Gastroesophageal sphincter (tissue), 4 donors: ENCODE measurements around the gene DDX1. TPM values are rescaled to one million over a fixed set of nuclear protein-coding genes. Genes with fewer than 3 reads are reported as not detected.

ENCODE experiments used
- ATAC-seq: fragments of 150-250 bp; one replicate; pipeline ENCODE4 v1.9.1; 2016; ENCODE audit warnings: mild to moderate bottlenecking, moderate library complexity
- H3K27ac ChIP-seq, 4 donors: fragments of 200-600 bp; sonication (generic) in 3 of 4; 1 replicate in 3 of 4; 2 replicates in 1 of 4; pipeline ENCODE4 v1.5.1; 2016 to 2019
- H3K27me3 ChIP-seq: fragments of 200-600 bp; sonication (generic); one replicate; pipeline ENCODE4 v1.5.1; 2019
- H3K36me3 ChIP-seq, 2 donors: fragments of 200-600 bp; sonication (generic); one replicate each; pipeline ENCODE4 v1.5.1; 2019; ENCODE audit warnings: control low read depth in 1 of 2
- H3K4me1 ChIP-seq, 3 donors: fragments of 200-600 bp; sonication (generic); 1 replicate in 2 of 3; 2 replicates in 1 of 3; pipeline ENCODE4 v1.5.1; 2016 to 2019; ENCODE audit warnings: control low read depth in 2 of 3
- H3K4me3 ChIP-seq, 2 donors: fragments of 200-600 bp; sonication (generic); one replicate each; pipeline ENCODE4 v1.5.1; 2019; ENCODE audit warnings: mild to moderate bottlenecking in 1 of 2, moderate library complexity in 1 of 2
- H3K9me3 ChIP-seq, 3 donors: fragments of 200-600 bp; sonication (generic); one replicate each; pipeline ENCODE4 v1.5.1; 2017 to 2019; ENCODE audit warnings: control low read depth in 2 of 3
- CTCF ChIP-seq, 4 experiments: fragments of 200-600 bp in 2 of 4; fragments of 450-650 bp in 2 of 4; sonication (generic) in 1 of 4; IDR thresholded peaks; one replicate each; pipeline ENCODE4 v1.5.1; 2017 to 2019; ENCODE audit warnings: antibody characterized with exemption in 4 of 4, mild to moderate bottlenecking in 2 of 4, moderate library complexity in 2 of 4
- EP300 ChIP-seq: sonication (generic); formaldehyde crosslinking; IDR thresholded peaks from one replicate; pipeline ENCODE4 v1.6.1; 2017; ENCODE audit warnings: antibody characterized with exemption, mild to moderate bottlenecking
- POLR2A ChIP-seq, 2 donors: fragments of 450-650 bp; IDR thresholded peaks; one replicate each; pipeline ENCODE4 v1.6.1; 2017; ENCODE audit warnings: antibody characterized with exemption in 2 of 2, mild to moderate bottlenecking in 2 of 2, moderate library complexity in 1 of 2
- POLR2AphosphoS5 ChIP-seq: sonication (generic); formaldehyde crosslinking; IDR thresholded peaks from one replicate; pipeline ENCODE4 v1.6.1; 2017; ENCODE audit warnings: antibody characterized with exemption
- WGBS, 2 donors: methylation state at CpG; one replicate each; pipeline ENCODE4 v1.1.5; 2018; ENCODE audit warnings: low coverage in 1 of 2; 5-methylcytosine and 5-hydroxymethylcytosine counted together
- total RNA-seq, 4 donors: library from RNA; depleted of rRNA; stranded (reverse); fragments of >200 nt; gene quantifications; one replicate each; pipeline ENCODE4 v1.1.0, GENCODE V29; 2016

Gene DDX1
- total RNA-seq, 4 donors from 2014 or later: 66.7 to 88.9 (median 67.4) TPM

GRCh38 chr2:15623898-15624541 lies 32.4 kb downstream of the DDX1 start:
- no peaks in the 10 kb centered on the region for H3K4me1 ChIP-seq
- TF ChIP-seq CTCF (IDR thresholded peaks at IDR 0.05): no peak
- TF ChIP-seq POLR2AphosphoS5: no peak
- TF ChIP-seq POLR2A (IDR thresholded peaks at IDR 0.05): no peak
- TF ChIP-seq EP300: no peak
- no peaks in the 10 kb centered on the region for H3K27me3 ChIP-seq
- H3K4me3 ChIP-seq: no peak overlapping the region
- H3K36me3 ChIP-seq: peaks cover 8 to 96% of the 10 kb centered on the region in 2 donors
- no peak for ATAC-seq
- 58 to 73% methylated on average over 4 of the region's 4 CpGs for WGBS, 2 donors
- no peaks in the 10 kb centered on the region for H3K9me3 ChIP-seq
- no peak overlapping the region for H3K27ac ChIP-seq

- peaks cover 8 to 96% of the 10 kb centered on the region in 2 donors for H3K36me3 ChIP-seq
- H3K27me3 ChIP-seq: no peaks in the 10 kb centered on the region
- TF ChIP-seq POLR2AphosphoS5 (no peak), EP300 (no peak), POLR2A (IDR thresholded peaks at IDR 0.05) (no peak), CTCF (IDR thresholded peaks at IDR 0.05) (no peak)
- H3K27ac ChIP-seq: no peak overlapping the region
- ATAC-seq: no peak
- no peak overlapping the region for H3K4me3 ChIP-seq
- H3K4me1 ChIP-seq: peaks cover 0 to under 1% (median 0%) of the 10 kb centered on the region in 3 donors
- no peaks in the 10 kb centered on the region for H3K9me3 ChIP-seq
Observed at GRCh38 chr2:15624903-15625302, 33.2 kb downstream of the DDX1 start.

DNA sequence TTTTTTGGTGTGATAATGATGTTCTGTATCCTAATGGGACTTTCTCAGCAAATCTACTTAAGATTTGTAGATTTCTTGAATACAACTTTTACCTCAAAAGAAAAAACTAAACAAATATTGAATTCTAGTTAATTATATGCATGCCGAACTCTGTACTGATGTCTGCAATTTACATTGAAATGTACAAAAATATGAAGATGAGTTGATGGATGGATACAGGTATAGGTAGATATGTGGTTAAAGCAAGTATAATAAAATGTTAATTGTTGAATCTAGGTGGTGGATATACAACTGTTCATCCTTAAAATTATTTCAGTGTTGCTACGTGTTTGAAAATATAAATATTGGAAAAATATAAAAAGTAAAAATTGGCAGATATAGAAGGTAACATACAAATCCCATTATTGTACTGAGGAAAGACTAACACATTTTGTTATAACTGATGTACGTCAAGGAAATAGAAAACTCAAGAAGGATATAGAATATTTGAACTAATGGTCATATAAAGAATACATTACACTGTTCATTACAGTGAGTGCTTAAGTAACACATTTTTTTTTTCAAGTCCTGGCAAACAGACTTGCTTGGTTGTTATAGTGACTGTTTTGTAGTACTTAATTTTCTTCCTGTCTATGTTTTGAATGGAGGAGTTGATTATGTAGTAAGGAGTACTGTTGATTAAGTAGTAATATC lies 33.8 kb downstream of the DDX1 start:
- Histone ChIP-seq H3K36me3 (peaks cover 8 to 96% of the 10 kb centered on the region in 2 donors), H3K9me3 (no peaks in the 10 kb centered on the region), H3K27me3 (no peaks in the 10 kb centered on the region), H3K4me1 (peaks cover 0 to 7% (median 0%) of the 10 kb centered on the region in 3 donors), H3K27ac (no peak overlapping the region), H3K4me3 (no peak overlapping the region)
- 87 to 89% methylated on average over 3 of the region's 3 CpGs for WGBS, 2 donors
- no peak for ATAC-seq
- no peak for TF ChIP-seq EP300
- no peak for TF ChIP-seq CTCF (IDR thresholded peaks at IDR 0.05)
- TF ChIP-seq POLR2AphosphoS5: no peak
- TF ChIP-seq POLR2A (IDR thresholded peaks at IDR 0.05): no peak

GRCh38 chr2:15626126-15626525 lies 34.5 kb downstream of the DDX1 start:
- Histone ChIP-seq H3K27ac (no peak overlapping the region), H3K9me3 (no peaks in the 10 kb centered on the region), H3K4me1 (peaks cover 0 to 13% (median 0%) of the 10 kb centered on the region in 3 donors), H3K36me3 (peaks cover 8 to 96% of the 10 kb centered on the region in 2 donors), H3K27me3 (no peaks in the 10 kb centered on the region), H3K4me3 (no peak overlapping the region)
- no peak for ATAC-seq
- no peak for TF ChIP-seq EP300
- TF ChIP-seq POLR2AphosphoS5: no peak
- TF ChIP-seq POLR2A (IDR thresholded peaks at IDR 0.05): no peak
- TF ChIP-seq CTCF (IDR thresholded peaks at IDR 0.05): no peak

GRCh38 chr2:15626967-15627366 lies 35.3 kb downstream of the DDX1 start:
- no peak overlapping the region for H3K4me3 ChIP-seq
- no peak for ATAC-seq
- no peak for TF ChIP-seq EP300
- TF ChIP-seq CTCF (IDR thresholded peaks at IDR 0.05): no peak
- no peak for TF ChIP-seq POLR2A (IDR thresholded peaks at IDR 0.05)
- no peak for TF ChIP-seq POLR2AphosphoS5
- no peak overlapping the region for H3K27ac ChIP-seq
- peaks cover 0 to 13% (median 0%) of the 10 kb centered on the region in 3 donors for H3K4me1 ChIP-seq
- H3K27me3 ChIP-seq: no peaks in the 10 kb centered on the region
- H3K36me3 ChIP-seq: peaks cover 8 to 96% of the 10 kb centered on the region in 2 donors
- H3K9me3 ChIP-seq: no peaks in the 10 kb centered on the region
